ENCODE data around the gene LTB4R2.

Gene LTB4R2

DNA sequence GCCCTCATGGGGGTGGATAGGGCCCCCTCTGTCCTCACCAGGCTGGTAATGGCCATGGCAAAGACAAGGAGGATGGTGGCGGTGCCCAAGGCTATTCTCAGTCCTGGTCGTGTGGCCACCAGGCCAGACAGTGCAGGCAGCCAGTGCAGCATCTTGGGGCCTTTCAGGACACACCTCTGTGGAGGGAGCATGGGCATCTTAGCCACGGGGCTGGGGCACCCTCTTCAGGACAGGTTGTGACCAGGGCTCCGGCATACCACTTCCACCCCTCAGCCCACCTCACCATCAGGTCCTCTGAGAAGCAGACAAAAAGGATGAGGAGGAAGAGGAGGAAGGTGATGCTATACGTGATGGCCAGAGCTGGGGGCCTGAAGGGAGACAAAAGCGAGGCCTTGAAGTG, 14.1 kb downstream of the LTB4R2 start:
- no peak for DNase-seq (ENCODE audit: low spot score)
- Histone ChIP-seq H2BK12ac (ENCODE audit: low read length) (peak overlapping the region; percentile 22), H3K27ac (replicated peaks; ENCODE audit: low read length) (no peak overlapping the region), H3K36me3 (replicated peaks in 1 of 2; ENCODE audit: control insufficient read depth in 2 of 2, insufficient read depth in 2 of 2, low read length in 2 of 2) (no peaks in the 10 kb centered on the region), H3K79me1 (ENCODE audit: low read depth, low read length) (no peaks in the 10 kb centered on the region), H3K4ac (ENCODE audit: low read length) (peak overlapping the region; percentile 23), H2BK5ac (ENCODE audit: low read length) (peak overlapping the region; percentile 53), H3K18ac (ENCODE audit: low read length) (peak overlapping the region; percentile 80), H2BK15ac (ENCODE audit: low read length) (no peak overlapping the region), H2BK120ac (ENCODE audit: low read depth, low read length) (no peak overlapping the region), H3K4me1 (ENCODE audit: control insufficient read depth in 2 of 2, insufficient read depth in 1 of 2, low read depth in 1 of 2, low read length in 2 of 2) (peaks cover 4% of the 10 kb centered on the region in 2 donors), H3K4me3 (ENCODE audit: low read length in 2 of 2) (peak overlapping the region in 1 of 2 donors; percentile 25), H3K23ac (ENCODE audit: low read depth, low read length, poor library complexity) (no peak overlapping the region), H3K9ac (ENCODE audit: low read depth, low read length, poor library complexity) (peak overlapping the region; percentile 44), H3K14ac (ENCODE audit: low read length) (no peak overlapping the region), H4K8ac (ENCODE audit: low read depth, low read length) (no peak overlapping the region), H3K4me2 (ENCODE audit: insufficient read depth, low read length, poor library complexity, severe bottlenecking) (no peak overlapping the region), H2AK5ac (ENCODE audit: low read depth, low read length) (no peak overlapping the region), H3K9me3 (replicated peaks in 1 of 2; ENCODE audit: control insufficient read depth in 2 of 2, insufficient read depth in 1 of 2, low read depth in 1 of 2, low read length in 2 of 2) (peaks cover 0 to 2% of the 10 kb centered on the region in 2 donors), H4K91ac (ENCODE audit: low read depth, low read length, poor library complexity) (no peak overlapping the region), H3K27me3 (ENCODE audit: control insufficient read depth in 3 of 3, insufficient read depth in 3 of 3, low read depth in 1 of 3, low read length in 3 of 3) (peaks cover 0 to 58% (median 9%) of the 10 kb centered on the region in 3 experiments), H2AFZ (ENCODE audit: low read length) (no peak overlapping the region)
- WGBS, 2 donors (ENCODE audit: extremely low coverage in 2 of 2, insufficient read length in 2 of 2, insufficient replicate concordance in 1 of 2), result no CpG with 5 or more reads among the region's 6 CpGs

DNA sequence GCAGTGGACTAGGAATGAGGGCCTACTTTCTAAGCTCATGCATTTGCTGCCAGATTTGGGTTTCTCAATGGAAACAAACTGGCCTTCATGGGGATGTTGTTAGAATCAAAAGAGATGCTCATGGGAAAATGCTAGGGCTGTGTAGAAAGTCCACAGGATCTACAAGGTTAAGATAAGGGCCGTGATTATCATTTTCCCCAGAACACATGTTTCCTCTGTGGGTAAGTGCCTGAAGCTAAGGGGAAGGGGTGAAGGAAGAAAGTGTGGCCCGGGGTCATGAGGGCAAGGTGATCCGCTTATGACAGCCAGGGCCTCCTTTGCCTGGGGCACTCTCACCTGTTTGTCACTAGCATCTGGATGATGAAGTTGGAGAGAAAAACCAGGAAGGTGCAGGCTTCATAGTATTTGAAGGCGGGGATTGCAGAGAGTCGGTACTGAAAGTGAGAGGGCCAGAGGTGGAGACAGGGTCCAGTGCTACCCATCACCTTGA, 15.1 kb downstream of the LTB4R2 start:
- Histone ChIP-seq H3K79me1 (ENCODE audit: low read depth, low read length) (no peaks in the 10 kb centered on the region), H2BK15ac (ENCODE audit: low read length) (peak overlapping the region; percentile 47), H3K36me3 (replicated peaks in 1 of 2; ENCODE audit: control insufficient read depth in 2 of 2, insufficient read depth in 2 of 2, low read length in 2 of 2) (no peaks in the 10 kb centered on the region), H2AK5ac (ENCODE audit: low read depth, low read length) (peak overlapping the region; percentile 83), H3K27me3 (ENCODE audit: control insufficient read depth in 3 of 3, insufficient read depth in 3 of 3, low read depth in 1 of 3, low read length in 3 of 3) (peaks cover 0 to 59% (median 8%) of the 10 kb centered on the region in 3 experiments), H3K4me2 (ENCODE audit: insufficient read depth, low read length, poor library complexity, severe bottlenecking) (no peak overlapping the region), H2AFZ (ENCODE audit: low read length) (no peak overlapping the region), H3K18ac (ENCODE audit: low read length) (no peak overlapping the region), H2BK120ac (ENCODE audit: low read depth, low read length) (no peak overlapping the region), H2BK5ac (ENCODE audit: low read length) (no peak overlapping the region), H2BK12ac (ENCODE audit: low read length) (no peak overlapping the region), H3K14ac (ENCODE audit: low read length) (peak overlapping the region; percentile 27), H4K91ac (ENCODE audit: low read depth, low read length, poor library complexity) (no peak overlapping the region), H3K23ac (ENCODE audit: low read depth, low read length, poor library complexity) (peak overlapping the region; percentile 57), H3K9ac (ENCODE audit: low read depth, low read length, poor library complexity) (no peak overlapping the region), H3K4me1 (ENCODE audit: control insufficient read depth in 2 of 2, insufficient read depth in 1 of 2, low read depth in 1 of 2, low read length in 2 of 2) (peaks cover 4% of the 10 kb centered on the region in 2 donors), H3K27ac (replicated peaks; ENCODE audit: low read length) (no peak overlapping the region), H4K8ac (ENCODE audit: low read depth, low read length) (no peak overlapping the region), H3K4me3 (ENCODE audit: low read length in 2 of 2) (no peak overlapping the region), H3K9me3 (replicated peaks in 1 of 2; ENCODE audit: control insufficient read depth in 2 of 2, insufficient read depth in 1 of 2, low read depth in 1 of 2, low read length in 2 of 2) (peaks cover 0 to 2% of the 10 kb centered on the region in 2 donors), H3K4ac (ENCODE audit: low read length) (peak overlapping the region; percentile 55)
- DNase-seq (ENCODE audit: low spot score), result no peak
- WGBS, 2 donors (ENCODE audit: extremely low coverage in 2 of 2, insufficient read length in 2 of 2, insufficient replicate concordance in 1 of 2), result no CpG with 5 or more reads among the region's 5 CpGs

DNA sequence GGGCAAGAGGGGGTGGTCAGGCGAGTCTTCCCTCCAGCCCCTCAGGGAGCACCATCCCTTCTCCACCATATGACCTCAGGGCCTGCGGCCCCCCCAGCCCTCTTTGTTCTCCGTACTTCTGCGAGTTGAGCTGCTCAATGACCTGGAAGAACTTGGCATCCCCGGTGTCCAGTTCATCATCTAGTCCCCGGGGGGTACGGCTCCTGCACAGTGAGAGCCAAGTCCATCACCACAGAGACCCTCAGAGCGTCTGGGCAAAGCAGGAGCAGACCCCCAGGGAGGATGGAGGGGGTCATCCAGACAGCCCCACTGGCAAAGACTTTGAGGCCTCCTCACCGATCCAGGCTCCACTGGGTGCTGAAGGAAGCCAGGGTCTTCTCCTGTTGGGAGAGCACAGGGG, 16.0 kb downstream of the LTB4R2 start:
- no peak for DNase-seq (ENCODE audit: low spot score)
- Histone ChIP-seq H3K9me3 (replicated peaks in 1 of 2; ENCODE audit: control insufficient read depth in 2 of 2, insufficient read depth in 1 of 2, low read depth in 1 of 2, low read length in 2 of 2) (peaks cover 0 to 2% of the 10 kb centered on the region in 2 donors), H2BK15ac (ENCODE audit: low read length) (no peak overlapping the region), H3K23ac (ENCODE audit: low read depth, low read length, poor library complexity) (no peak overlapping the region), H3K4ac (ENCODE audit: low read length) (no peak overlapping the region), H3K27ac (replicated peaks; ENCODE audit: low read length) (no peak overlapping the region), H3K9ac (ENCODE audit: low read depth, low read length, poor library complexity) (no peak overlapping the region), H2BK12ac (ENCODE audit: low read length) (peak overlapping the region; percentile 34), H3K36me3 (replicated peaks in 1 of 2; ENCODE audit: control insufficient read depth in 2 of 2, insufficient read depth in 2 of 2, low read length in 2 of 2) (no peaks in the 10 kb centered on the region), H3K4me3 (ENCODE audit: low read length in 2 of 2) (no peak overlapping the region), H2BK5ac (ENCODE audit: low read length) (peak overlapping the region; percentile 60), H3K79me1 (ENCODE audit: low read depth, low read length) (no peaks in the 10 kb centered on the region), H4K91ac (ENCODE audit: low read depth, low read length, poor library complexity) (no peak overlapping the region), H4K8ac (ENCODE audit: low read depth, low read length) (no peak overlapping the region), H3K14ac (ENCODE audit: low read length) (no peak overlapping the region), H3K27me3 (ENCODE audit: control insufficient read depth in 3 of 3, insufficient read depth in 3 of 3, low read depth in 1 of 3, low read length in 3 of 3) (peaks cover 0 to 62% (median 13%) of the 10 kb centered on the region in 3 experiments), H3K4me1 (ENCODE audit: control insufficient read depth in 2 of 2, insufficient read depth in 1 of 2, low read depth in 1 of 2, low read length in 2 of 2) (peaks cover 4% of the 10 kb centered on the region in 2 donors), H2AFZ (ENCODE audit: low read length) (no peak overlapping the region), H2BK120ac (ENCODE audit: low read depth, low read length) (no peak overlapping the region), H3K18ac (ENCODE audit: low read length) (no peak overlapping the region), H3K4me2 (ENCODE audit: insufficient read depth, low read length, poor library complexity, severe bottlenecking) (no peak overlapping the region), H2AK5ac (ENCODE audit: low read depth, low read length) (peak overlapping the region; percentile 83)
- no CpG with 5 or more reads among the region's 9 CpGs for WGBS, 2 donors (ENCODE audit: extremely low coverage in 2 of 2, insufficient read length in 2 of 2, insufficient replicate concordance in 1 of 2)

DNA sequence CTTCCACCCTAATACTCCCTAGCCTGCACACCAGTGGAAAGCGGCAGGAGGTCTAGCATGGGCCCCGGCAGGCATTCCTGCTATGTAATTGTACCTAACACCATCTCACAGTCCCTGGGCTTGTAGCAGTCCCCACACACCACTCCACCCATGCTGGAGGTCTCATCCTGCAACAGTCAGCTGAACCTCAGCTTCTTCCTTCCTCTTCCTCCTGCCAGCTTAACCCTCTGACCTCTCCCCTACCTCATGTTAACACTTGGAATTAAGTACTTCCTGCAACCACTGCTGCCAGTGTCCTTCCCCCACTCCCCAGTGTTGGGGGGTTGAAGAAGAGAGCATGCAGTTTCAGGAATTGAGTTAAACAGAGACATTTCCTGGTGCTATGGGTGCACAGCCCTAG, 17.4 kb downstream of the LTB4R2 start:
- Histone ChIP-seq H2AFZ (ENCODE audit: low read length) (no peak overlapping the region), H2BK15ac (ENCODE audit: low read length) (peak overlapping the region; percentile 86), H3K4me2 (ENCODE audit: insufficient read depth, low read length, poor library complexity, severe bottlenecking) (no peak overlapping the region), H2BK12ac (ENCODE audit: low read length) (no peak overlapping the region), H4K8ac (ENCODE audit: low read depth, low read length) (peak overlapping the region; percentile 58), H3K23ac (ENCODE audit: low read depth, low read length, poor library complexity) (no peak overlapping the region), H3K36me3 (replicated peaks in 1 of 2; ENCODE audit: control insufficient read depth in 2 of 2, insufficient read depth in 2 of 2, low read length in 2 of 2) (no peaks in the 10 kb centered on the region), H3K9ac (ENCODE audit: low read depth, low read length, poor library complexity) (peak overlapping the region; percentile 40), H2BK120ac (ENCODE audit: low read depth, low read length) (no peak overlapping the region), H3K27me3 (ENCODE audit: control insufficient read depth in 3 of 3, insufficient read depth in 3 of 3, low read depth in 1 of 3, low read length in 3 of 3) (peaks cover 0 to 67% (median 26%) of the 10 kb centered on the region in 3 experiments), H3K27ac (replicated peaks; ENCODE audit: low read length) (no peak overlapping the region), H4K91ac (ENCODE audit: low read depth, low read length, poor library complexity) (no peak overlapping the region), H3K14ac (ENCODE audit: low read length) (peak overlapping the region; percentile 86), H2AK5ac (ENCODE audit: low read depth, low read length) (peak overlapping the region; percentile 92), H3K18ac (ENCODE audit: low read length) (peak overlapping the region; percentile 73), H3K79me1 (ENCODE audit: low read depth, low read length) (no peaks in the 10 kb centered on the region), H3K4me1 (ENCODE audit: control insufficient read depth in 2 of 2, insufficient read depth in 1 of 2, low read depth in 1 of 2, low read length in 2 of 2) (peaks cover under 1 to 4% of the 10 kb centered on the region in 2 donors), H3K4me3 (ENCODE audit: low read length in 2 of 2) (no peak overlapping the region), H3K4ac (ENCODE audit: low read length) (no peak overlapping the region), H2BK5ac (ENCODE audit: low read length) (no peak overlapping the region), H3K9me3 (replicated peaks in 1 of 2; ENCODE audit: control insufficient read depth in 2 of 2, insufficient read depth in 1 of 2, low read depth in 1 of 2, low read length in 2 of 2) (peaks cover 0 to 2% of the 10 kb centered on the region in 2 donors)
- no CpG with 5 or more reads among the region's 2 CpGs for WGBS, 2 donors (ENCODE audit: extremely low coverage in 2 of 2, insufficient read length in 2 of 2, insufficient replicate concordance in 1 of 2)
- DNase-seq (ENCODE audit: low spot score), result no peak
